Activated CD8-positive, alpha-beta memory T cell treated with anti-CD3 and anti-CD28 coated beads for 1 hour (primary cell): ENCODE measurements around the gene C12orf75.
"Not testable (repeated sequence)": the region's sequence is repeated elsewhere in the genome, so short reads cannot be mapped to it uniquely, and the experiment has no call there.

Experiments used
- DNase-seq, 2 donors: peaks; one replicate each; pipeline ENCODE4 v3.0.0-alpha.2; 2020; ENCODE audit warnings: low read depth in 1 of 2; ENCODE audit errors: extremely low read depth in 1 of 2

C12orf75 gene

DNA sequence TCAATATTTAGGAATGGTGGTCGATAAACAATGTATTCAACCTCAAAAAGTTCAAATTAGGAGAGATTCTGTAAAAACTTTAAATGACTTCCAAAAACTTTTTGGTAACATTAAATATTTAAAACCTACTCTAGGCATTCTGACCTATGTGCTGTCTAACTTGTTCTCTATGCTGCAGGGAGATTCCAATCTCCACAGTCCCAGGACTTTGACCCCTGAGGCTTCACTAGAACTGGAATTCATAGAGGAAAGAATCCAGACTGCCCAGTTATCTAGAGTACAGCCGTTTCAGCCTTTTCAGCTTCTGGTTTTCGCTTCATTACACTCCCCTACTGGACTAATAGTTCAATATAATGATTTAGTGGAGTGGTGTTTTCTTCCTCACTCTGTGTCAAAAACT is 21.1 kb upstream of the C12orf75 start:
- not testable (repeated sequence) for DNase-seq

DNA sequence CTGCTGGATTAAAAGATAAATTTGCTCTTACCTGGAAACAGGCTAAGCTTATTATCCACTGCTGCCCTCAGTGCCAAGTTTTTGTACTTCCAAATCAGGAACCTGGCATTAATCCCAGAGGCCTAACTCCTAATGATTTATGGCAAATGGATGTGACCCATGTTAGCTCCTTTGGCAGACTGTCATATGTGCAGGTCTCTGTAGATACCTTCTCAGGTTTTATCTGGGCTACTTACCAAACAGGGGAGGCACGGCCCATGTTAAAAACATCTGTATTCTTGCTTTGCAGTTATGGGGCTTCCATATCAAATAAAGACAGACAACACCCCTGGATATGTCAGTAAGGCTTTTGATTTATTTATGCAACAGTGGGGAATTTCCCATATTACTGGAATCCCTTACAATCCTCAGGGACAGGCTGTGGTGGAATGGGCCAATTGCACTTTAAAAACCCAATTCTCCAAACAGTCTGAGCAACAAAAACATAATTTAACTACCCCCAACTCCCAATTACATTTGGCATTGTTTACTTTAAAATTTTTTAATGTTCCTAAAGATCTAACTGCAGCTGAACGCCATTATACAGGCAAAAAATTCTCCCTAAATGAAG is 19.9 kb upstream of the C12orf75 start:
- DNase-seq, result not testable (repeated sequence)

DNA sequence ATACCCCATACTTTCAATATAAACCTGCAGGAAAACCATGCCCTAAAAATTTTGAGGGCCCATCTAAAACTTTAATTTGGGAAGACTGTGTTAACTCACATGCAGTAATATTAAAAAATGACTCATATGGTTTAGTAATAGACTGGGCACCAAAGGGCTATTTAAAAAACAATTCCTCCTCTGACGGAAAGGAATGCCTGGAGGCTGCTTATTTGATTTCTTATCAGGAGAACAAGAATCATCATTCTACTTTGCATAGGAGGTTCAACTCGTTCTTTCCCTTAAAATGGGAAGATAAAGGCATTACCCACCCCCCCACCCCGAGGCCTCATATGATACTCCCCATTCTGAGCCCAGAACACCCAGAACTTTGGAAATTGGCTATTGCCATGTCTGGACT is 18.6 kb upstream of the C12orf75 start:
- not testable (repeated sequence) for DNase-seq

DNA sequence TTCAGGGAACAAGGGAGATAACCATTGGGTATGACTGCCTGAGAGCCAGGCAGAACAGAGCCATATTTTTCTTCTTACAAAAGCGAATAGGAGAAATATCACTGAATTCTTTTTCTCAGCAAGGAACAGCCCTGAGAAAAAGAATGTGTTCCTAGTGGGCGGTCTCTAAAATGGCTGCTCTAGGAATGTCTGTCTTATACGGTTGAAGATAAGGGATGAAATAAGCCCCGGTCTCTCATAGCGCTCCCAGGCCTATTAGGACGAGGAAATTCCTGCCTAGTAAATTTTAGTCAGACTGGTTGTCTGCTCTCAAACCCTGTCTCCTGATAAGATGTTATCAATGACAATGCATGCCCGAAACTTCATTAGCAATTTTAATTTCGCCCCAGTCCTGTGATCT is 16.7 kb upstream of the C12orf75 start:
- DNase-seq, result not testable (repeated sequence)

DNA sequence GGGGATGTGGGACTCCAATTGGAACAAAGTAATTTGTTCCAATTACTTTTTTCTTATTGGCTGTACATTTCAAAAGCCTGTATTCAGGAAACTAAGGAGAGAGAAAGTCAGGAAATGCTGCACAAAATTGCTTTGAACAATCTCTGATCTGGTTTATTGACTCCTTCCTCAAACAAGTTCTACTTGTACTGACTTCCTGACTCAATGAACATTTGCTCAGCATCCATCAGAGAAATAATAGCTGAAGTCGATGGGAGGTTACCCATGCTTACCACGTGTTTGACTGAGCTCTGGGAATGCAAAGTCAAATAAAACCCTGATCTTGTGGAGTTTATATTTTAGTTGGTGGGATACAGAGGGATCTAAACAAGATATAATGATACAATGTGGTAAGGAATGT is 15.4 kb upstream of the C12orf75 start:
- DNase-seq, result no peak

DNA sequence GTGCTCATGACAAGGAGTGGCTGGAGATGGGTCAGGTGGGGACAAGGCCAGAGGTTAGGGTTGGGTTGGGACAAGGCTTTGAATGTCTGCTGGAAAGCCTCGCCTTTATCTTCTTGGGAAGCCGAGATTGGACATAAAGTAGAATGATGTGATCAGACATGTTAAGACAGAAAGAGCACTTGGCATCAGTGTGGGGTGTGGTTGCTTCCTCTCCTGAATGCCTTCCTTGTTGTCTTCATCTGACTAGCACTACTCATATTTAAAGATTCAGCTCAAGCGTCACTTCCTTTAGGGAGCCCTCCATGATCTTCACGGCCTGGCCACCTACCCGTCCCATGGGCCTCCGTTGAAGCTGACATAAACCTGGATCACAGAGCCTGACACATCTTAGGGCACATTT is 14.8 kb upstream of the C12orf75 start:
- DNase-seq, result no peak

DNA sequence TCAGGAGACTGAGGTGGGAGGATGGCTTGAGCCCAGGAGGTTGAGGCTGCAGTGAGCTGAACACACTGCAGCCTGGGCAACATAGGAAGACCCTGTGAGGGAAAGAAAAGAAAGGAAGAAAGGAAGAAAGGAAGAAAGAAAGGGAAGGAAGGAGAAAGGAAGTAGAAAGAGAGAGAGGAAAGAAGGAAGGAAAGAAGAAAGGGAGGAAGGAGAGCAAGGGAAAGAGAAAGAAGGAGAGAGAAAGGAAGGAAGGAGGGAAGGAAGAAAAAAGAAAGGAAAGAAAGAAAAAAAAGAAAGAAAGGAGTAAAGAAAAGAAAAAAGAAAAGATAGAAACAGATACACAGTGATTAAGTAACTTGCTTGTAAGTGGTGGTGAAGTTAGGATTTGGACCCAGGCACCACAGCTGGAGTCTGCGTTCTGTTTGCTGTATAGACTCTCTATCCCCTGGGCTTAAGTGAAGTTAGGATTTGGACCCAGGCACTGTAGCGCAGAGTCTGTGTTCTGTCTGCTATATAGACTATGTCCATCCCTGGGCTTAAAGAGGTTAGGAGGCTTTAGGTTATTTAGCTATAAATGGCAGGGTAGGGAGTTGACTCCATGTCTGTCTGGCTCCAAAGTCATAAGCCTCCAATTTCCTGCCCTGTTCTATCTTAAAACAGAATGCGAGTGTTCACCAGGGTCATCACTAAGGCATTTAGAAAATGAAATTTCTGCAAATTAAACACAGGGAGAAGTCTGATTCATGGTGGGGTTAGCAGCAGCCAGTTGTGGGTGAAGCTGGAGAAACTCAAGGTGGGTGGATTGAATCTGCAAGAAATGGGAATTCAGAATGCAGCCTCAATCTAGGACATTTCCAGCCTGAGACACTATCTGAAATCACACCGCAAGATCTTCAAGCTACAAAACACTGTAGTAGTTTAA is 13.3 kb upstream of the C12orf75 start:
- no peak for DNase-seq

DNA sequence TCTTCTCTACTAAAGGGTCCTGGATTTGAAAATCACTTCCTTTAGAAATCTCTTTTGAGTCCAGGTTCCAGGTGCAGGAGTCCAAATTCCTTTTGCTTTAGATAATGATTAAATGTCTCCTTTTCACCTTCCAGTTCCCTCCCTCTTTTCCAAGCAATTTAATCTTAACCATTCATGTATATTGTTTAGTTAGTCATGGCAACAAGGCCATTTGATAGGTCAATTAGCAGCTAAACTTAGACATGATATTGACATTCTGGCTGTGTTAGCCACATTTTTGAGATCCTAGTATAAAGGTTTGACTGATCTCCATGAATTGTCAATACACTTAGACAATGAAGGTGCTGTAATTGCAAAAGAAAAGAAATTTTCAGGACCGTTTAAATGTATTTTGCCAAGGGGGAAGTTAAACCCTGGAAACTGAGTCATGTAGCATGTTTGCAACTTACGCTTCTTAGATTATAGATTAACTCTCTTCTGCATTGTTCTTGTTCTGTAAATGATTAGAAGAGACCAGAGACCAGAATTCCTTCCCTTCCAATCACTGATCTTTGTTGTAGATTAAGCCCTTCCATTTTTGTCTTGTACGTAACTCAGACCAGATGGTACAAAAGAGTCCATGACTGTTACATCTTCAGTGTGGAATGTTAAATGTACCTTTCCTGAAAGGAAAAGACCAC is 12.4 kb upstream of the C12orf75 start:
- DNase-seq, result no peak

DNA sequence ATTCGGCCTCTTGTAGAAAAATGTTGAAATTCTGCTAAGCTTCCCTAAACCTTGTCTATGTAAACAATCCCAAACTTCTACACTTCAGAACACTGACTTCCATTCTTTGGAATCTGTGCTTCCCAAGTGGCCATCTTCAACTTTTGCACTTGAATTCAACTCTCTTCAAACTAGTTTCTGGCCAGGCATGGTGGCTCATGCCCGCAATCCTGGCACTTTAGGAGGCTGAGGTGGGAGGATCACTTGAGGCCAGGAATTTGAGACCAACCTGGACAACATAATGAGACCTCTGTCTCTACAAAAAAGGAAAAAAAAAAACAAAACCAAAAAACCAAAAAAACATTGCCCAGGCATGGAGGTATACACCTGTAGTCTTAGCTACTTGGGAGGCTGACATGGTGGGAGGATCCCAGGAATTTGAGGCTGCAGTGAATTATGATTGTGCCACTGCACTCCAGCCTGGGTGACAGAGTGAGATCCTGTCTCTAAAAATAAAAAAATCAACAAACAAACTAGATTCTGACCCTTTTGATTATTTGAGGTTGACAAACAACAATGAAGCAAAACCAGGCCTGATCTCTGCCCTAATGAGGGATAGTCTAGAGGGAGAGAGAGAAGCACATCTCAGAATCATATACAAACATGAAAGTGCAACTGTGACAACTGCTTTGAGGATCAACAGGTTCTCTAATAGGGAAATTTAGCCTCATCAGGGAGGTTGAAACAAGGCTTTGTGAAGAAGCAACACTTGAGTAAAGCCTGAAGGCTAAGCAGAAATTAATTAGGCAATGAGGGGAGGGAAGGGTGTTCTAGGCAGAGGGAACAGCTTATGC is 11.6 kb upstream of the C12orf75 start:
- DNase-seq, result no peak

DNA sequence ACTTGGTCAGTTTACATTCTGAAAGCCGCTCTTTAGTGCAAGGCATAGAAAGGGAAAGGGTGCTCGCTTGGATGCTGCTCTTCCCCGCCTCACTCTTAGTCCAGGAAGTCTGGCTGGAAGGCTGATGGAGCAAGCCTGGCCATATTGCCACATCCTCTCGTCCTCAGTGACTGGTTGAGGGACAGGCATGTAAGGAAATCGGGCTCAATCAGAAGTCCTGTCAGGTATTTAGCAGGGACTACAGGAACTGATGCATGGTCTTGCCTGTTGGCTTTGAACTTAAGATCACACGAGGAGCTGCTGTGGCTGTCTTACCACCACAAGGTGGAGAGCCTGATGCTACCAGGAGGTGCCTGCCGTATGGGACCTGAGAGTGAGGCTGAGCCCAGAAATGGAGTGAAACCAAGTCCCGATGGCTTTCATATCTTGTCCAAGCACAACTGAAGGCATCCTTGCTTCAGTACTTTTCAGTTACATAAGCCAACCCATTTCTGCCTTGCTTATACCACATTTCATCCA is 10.7 kb upstream of the C12orf75 start:
- no peak for DNase-seq

DNA sequence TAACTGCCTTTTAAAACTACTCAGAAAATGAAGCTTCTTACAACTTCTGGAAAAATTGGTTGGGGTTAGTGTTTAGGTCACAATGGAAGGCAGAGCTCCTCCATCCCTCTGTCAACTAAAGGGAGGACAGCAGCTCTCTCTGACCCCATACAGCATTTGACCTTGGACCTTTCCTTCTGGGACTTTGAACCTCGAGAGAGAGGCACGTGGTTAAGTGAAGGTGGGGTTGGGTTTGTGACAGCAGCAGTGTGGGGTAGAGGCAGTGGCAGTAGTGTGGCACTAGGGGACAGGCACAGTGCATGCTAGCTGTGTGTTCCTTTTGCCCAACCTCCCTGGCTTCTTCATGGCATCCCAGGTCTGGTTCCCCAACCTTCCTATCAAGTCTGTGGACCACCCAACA is 9.4 kb upstream of the C12orf75 start:
- DNase-seq, result no peak

DNA sequence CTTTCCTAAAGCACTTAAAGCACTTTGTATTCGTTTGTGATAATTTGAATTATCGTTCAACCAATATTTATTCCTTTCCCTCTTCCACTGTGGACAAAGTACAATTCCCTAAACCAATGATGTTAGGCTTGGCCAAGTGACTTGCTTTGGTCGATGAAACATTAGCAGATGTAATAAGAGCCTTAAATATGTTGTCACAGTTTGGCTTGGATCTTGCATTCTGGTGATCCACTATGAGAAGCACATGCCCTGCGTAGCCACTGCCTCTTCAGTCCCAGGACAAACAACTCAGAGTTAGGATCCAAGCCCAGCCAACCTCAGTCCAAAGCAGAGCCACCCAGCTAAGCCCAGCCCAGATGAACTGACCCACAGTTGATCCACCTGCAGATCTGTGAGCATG is 8.4 kb upstream of the C12orf75 start:
- no peak for DNase-seq

DNA sequence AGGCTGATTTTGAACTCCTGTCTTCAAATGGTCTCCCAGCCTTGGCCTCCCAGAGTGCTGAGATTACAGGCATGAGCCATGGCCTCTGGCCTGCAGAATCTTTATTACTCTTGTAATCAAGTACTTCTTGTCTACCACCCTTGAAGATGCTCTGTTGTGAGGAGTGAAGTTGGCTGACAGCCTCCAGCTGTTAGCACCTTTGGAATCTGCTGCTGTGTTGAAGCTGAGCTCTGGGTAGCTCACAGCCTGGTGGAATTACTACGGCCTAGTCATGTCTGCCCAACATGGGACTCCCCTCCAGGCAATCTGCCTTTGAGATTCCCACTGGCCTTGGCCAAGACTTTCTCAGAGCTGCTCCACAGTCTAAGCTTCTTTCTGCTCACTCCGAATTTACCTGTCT is 5.8 kb upstream of the C12orf75 start:
- DNase-seq, result no peak

DNA sequence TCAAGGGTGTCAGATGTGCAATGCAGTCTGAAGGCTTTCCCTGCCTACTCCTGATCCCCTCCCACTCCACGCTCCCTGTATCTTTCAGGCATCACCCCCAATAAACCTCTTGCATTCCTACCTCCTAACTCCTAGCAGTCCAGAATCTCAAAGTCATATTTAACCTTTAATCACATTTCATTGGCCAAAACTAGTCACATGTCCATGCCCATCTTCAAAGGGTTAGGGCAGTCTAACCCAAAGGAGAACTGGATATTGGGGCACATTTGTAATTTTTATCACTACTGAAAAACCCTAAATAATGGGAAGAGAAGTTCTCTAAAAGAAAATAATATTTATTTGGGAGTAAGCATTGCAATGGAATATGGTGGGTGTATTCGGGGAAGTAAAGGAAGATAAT is 5.4 kb upstream of the C12orf75 start:
- no peak for DNase-seq

DNA sequence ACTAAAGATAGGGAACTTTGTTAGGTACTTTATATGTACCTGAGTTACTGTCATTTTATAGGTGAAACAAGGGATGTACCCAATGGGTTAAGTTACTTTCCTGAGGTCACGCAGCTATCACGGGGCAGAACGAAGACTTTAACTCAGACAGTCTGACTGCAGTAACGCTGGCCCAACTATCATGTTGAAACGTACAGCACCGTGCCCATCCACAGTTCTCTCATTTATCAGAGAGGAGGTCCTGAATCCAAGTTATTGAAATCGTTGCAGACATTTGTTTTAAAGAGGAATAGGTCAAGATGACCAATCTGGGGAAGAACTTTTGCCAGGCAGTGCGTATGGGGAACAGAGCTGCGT is 587 bp upstream of the C12orf75 start:
- no peak for DNase-seq

DNA sequence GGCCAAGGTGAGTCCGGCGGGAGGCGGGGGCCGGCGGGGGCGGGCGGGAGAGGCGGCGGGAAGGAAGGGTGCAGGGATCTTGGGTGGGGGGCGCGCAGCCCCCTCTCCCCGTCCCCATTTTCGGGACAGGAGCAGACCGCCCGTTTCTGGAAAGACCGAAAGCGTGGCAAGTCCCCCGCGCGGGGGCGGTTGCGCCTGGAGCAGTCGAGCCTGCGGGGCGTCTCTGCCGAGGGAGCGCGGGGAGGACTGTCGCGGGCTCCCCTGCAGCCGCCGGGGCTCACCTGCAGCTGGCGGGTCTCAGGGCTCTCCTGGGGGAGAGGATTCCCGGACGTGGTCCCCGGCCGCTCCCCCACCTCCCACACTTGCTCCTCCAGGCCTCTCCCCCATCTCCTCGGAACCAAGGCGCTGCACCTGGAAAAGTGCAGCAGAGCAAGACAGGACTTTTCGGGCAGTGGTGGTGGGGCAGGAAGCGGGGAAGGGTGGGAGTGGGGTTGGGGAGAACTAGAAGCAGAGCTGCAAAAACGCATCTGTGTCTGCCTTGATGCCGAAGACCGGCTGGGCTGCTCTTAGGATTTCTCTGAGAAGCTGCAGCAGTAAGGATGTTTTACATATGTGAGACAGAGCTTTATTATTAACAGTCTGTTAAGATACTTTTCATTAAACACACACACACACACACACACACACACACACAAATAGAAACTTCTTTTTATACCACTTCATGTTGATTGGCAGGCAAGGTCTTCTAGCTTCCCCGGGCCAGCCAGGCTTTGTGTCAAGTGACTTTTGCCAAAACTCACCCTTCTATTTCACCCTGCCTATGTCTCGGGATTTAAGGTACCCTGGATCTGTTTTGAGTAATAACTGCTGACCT is 677 bp downstream of the C12orf75 start:
- DNase-seq, result peak in 1 of 2 donors; percentile 18

DNA sequence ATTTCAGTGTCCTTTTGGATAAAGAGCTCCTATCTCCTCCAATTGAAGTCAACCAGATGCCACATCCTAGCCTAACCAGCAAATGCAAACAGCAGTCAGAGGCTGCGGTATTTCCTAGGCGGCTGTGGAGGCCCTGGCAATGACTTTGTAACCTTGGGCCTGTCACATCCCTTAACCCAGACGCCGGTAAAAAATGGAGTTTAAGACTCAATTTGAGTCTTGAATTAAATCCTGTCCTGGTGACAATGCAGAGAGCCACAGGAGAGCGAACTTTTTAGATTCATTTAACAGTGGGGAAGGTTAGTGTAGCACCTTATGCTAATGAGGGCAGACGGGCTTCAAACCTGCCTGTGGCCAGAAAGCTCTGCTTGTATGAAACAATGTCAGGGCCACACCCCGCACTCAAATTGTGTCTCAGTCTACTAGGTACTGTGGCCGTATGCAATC is 1.3 kb downstream of the C12orf75 start:
- DNase-seq, result no peak

DNA sequence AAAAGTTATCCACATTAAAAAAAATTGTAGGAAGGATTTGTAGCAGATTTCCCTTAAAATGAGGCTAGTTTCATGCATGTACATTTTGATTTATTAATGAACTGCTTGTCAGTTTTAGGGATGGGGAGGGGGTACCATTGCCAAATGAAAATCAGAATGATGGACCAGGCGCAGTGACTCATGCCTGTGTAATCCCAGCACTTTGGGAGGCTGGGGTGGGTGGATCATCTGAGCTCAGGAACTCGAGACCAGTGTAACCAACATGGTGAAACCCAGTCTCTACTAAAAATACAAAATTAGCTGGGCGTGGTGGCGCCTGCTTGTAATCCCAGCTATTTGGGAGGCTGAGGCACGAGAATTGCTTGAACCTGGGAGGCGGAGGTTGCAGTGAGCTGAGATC is 1.8 kb downstream of the C12orf75 start:
- not testable (repeated sequence) for DNase-seq

DNA sequence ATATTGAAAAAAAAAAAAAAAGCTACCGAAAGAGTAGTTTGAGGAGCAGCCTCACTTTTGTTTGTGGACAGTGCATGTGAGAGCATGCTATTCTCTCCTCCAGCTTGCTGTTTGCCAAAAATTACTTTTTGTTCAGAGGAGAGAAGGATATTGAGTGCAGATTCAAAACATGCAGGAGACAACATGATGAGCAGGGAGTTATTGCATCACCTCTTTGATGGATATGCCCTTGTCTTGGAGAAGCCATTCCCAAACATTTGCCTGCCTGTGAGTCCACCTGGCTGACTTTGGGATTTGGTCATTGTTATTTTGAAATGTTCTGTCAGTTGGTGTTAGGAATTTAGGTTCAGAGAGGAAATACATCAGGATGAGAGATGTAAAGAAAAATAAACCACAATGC is 2.4 kb downstream of the C12orf75 start:
- DNase-seq, result no peak

DNA sequence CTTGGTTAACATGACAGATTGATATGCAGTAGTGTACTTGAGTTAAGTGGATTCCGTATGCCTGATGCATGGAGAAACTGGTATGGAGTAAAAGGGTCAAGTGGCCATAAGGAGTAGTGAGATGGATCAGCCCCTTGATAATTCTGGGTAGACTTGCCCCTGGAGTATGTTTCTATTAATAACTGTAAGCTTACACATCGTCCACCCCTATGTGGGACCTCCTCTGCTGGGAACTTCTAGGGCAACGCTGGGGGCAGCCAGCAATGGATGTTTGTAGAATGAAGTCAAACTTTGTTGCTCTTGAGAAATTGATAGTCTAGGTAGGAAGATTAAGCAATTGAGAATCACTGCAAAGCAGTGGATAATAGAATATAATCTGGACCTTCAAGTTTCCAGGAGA is 3.5 kb downstream of the C12orf75 start:
- no peak for DNase-seq
